ENCODE measurements around the gene DISC1. TPM values are rescaled to one million over a fixed set of nuclear protein-coding genes. Genes with fewer than 3 reads are reported as not detected.

Gene DISC1
- total and polyA plus RNA-seq, 2 donors (not counting 3 experiments of a cell fraction or from before 2014, with no cell fraction given), result 3.3 to 14.7 TPM

DNA sequence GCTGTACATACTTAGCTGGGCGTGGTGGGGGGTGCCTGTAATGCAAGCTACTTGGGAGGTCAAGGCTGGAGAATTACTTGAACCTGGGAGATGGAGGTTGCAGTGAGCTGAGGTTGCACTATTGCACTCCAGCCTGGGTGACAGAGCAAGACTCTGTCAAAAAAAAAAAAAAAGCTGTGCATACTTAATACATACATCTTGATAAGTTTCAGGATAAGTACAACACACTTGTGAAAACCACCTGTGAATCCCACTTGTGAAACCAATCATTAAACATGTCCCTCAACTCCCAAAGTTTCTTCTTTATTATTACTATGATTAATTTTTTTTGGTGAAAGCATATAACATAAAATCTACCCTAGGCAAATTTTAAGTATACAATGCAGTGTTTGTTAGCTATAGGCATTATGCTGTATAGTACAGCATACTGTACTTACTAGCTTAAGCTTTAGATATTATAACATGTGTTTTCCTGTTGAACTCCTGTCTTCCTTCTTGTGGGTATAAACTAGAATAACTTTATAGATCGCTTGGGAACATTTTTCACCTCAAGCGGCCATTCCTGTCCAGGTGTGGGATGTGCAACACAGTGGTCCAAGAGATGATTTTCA lies 41.4 kb downstream of the DISC1 start:
- H4K20me1 ChIP-seq (replicated peaks; ENCODE audit: control insufficient read depth, extremely low read depth, insufficient read depth, low read length), result no peaks in the 10 kb centered on the region
- DNase-seq (ENCODE audit: low read depth, low spot score), result no peak
- H3K36me3 ChIP-seq (ENCODE audit: control insufficient read depth in 2 of 2, extremely low read depth in 1 of 2, insufficient read depth in 2 of 2, low read length in 2 of 2), result no peaks in the 10 kb centered on the region
- H3K9me3 ChIP-seq (replicated peaks; ENCODE audit: control insufficient read depth, insufficient read depth, low read length), result no peaks in the 10 kb centered on the region
- ChIA-PET POLR2A (no interaction called here), CTCF (no interaction called here)
- no peak for FAIRE-seq
- H3K4me3 ChIP-seq (replicated peaks in 1 of 3; ENCODE audit: insufficient read depth in 1 of 3, low read depth in 1 of 3, low read length in 3 of 3), result no peak overlapping the region
- no peaks in the 10 kb centered on the region for H3K9me1 ChIP-seq (replicated peaks; ENCODE audit: control insufficient read depth, extremely low read depth, insufficient read depth, low read length)
- no peak overlapping the region for H3K4me2 ChIP-seq (ENCODE audit: insufficient read depth, low read length)
- dilution Hi-C loops (cut with MboI; ENCODE audit: extremely low pct_ligation_motif_present, low sequenced_read_pairs) (no loop called here), intact Hi-C loops (cut with micrococcal nuclease) (no loop called here)
- no peak overlapping the region for H3K9ac ChIP-seq (replicated peaks; ENCODE audit: extremely low read depth, insufficient read depth, low read length)
- BruUV-seq (replicated peaks), result no TSS peak
- H2AFZ ChIP-seq (ENCODE audit: low read depth, low read length), result no peak overlapping the region
- no peaks in the 10 kb centered on the region for H3K79me2 ChIP-seq (ENCODE audit: control insufficient read depth, insufficient read depth, low read length)
- no peaks in the 10 kb centered on the region for H3K4me1 ChIP-seq (ENCODE audit: control insufficient read depth, extremely low read depth, insufficient read depth, low read length)
- TF ChIP-seq POLR2A (IDR thresholded peaks at IDR 0.05; ENCODE audit: low read depth, low read length) (no peak), FOS (IDR thresholded peaks at IDR 0.05; ENCODE audit: borderline replicate concordance, insufficient read depth, low read length) (no peak), GATA2 (IDR thresholded peaks at IDR 0.05; ENCODE audit: insufficient read depth, insufficient read length, low read depth, low read length) (no peak), JUN (IDR thresholded peaks at IDR 0.05; ENCODE audit: borderline replicate concordance, insufficient read depth, insufficient read length, low read depth) (no peak), EZH2 (IDR thresholded peaks at IDR 0.05; ENCODE audit: borderline replicate concordance, low read depth, low read length, severe bottlenecking) (no peak), MYC (IDR thresholded peaks at IDR 0.05; ENCODE audit: low read depth, low read length) (no peak), POLR2AphosphoS5 (IDR thresholded peaks at IDR 0.05; ENCODE audit: insufficient read depth, low read depth, low read length) (no peak)
- TF ChIP-seq, protein P1, sequence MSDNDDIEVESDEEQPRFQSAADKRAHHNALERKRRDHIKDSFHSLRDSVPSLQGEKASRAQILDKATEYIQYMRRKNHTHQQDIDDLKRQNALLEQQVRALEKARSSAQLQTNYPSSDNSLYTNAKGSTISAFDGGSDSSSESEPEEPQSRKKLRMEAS (IDR thresholded peaks at IDR 0.05; ENCODE audit: insufficient read depth, insufficient read length), result no peak
- TF ChIP-seq, protein P2, sequence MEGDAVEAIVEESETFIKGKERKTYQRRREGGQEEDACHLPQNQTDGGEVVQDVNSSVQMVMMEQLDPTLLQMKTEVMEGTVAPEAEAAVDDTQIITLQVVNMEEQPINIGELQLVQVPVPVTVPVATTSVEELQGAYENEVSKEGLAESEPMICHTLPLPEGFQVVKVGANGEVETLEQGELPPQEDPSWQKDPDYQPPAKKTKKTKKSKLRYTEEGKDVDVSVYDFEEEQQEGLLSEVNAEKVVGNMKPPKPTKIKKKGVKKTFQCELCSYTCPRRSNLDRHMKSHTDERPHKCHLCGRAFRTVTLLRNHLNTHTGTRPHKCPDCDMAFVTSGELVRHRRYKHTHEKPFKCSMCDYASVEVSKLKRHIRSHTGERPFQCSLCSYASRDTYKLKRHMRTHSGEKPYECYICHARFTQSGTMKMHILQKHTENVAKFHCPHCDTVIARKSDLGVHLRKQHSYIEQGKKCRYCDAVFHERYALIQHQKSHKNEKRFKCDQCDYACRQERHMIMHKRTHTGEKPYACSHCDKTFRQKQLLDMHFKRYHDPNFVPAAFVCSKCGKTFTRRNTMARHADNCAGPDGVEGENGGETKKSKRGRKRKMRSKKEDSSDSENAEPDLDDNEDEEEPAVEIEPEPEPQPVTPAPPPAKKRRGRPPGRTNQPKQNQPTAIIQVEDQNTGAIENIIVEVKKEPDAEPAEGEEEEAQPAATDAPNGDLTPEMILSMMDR (IDR thresholded peaks at IDR 0.05; ENCODE audit: extremely low read depth in 1 of 2, insufficient read depth in 1 of 2, low read depth in 1 of 2, low read length in 2 of 2), result no peak
- no peak overlapping the region for H3K27ac ChIP-seq (ENCODE audit: insufficient read depth, low read depth, low read length)
- H3K27me3 ChIP-seq (ENCODE audit: control insufficient read depth in 2 of 2, insufficient read depth in 2 of 2, low read length in 2 of 2), result no peaks in the 10 kb centered on the region
